Glutamatergic neuron (in vitro differentiated cells): ENCODE measurements around the gene PRIM2. TPM values are rescaled to one million over a fixed set of nuclear protein-coding genes. Genes with fewer than 3 reads are reported as not detected.
"Not testable (repeated sequence)": the region's sequence is repeated elsewhere in the genome, so short reads cannot be mapped to it uniquely, and the experiment has no call there.

Experiments
- DNase-seq: peaks from one replicate; pipeline ENCODE4 v3.0.0; 2022
- H3K27ac Mint-ChIP-seq: one replicate; pipeline ENCODE4 v1.8.0; 2020; ENCODE audit warnings: mild to moderate bottlenecking, mixed read lengths, inconsistent platforms; ENCODE audit not compliant: unreplicated experiment
- H3K27me3 Mint-ChIP-seq: one replicate; pipeline ENCODE4 v1.8.0; 2020; ENCODE audit warnings: mild to moderate bottlenecking, moderate library complexity, mixed read lengths, inconsistent platforms; ENCODE audit not compliant: unreplicated experiment
- H3K36me3 Mint-ChIP-seq: one replicate; pipeline ENCODE4 v1.8.0; 2020; ENCODE audit warnings: mild to moderate bottlenecking, mixed read lengths, inconsistent platforms; ENCODE audit not compliant: unreplicated experiment
- H3K4me1 Mint-ChIP-seq: one replicate; pipeline ENCODE4 v1.8.0; 2020; ENCODE audit warnings: mild to moderate bottlenecking, low read depth, mixed read lengths, inconsistent platforms; ENCODE audit not compliant: unreplicated experiment
- H3K4me3 Mint-ChIP-seq: one replicate; pipeline ENCODE4 v1.8.0; 2020; ENCODE audit warnings: mild to moderate bottlenecking, mixed read lengths, inconsistent platforms; ENCODE audit not compliant: unreplicated experiment
- H3K9me3 Mint-ChIP-seq: one replicate; pipeline ENCODE4 v1.8.0; 2020; ENCODE audit warnings: mild to moderate bottlenecking, moderate library complexity, mixed read lengths, inconsistent platforms; ENCODE audit not compliant: unreplicated experiment
- total RNA-seq: library from RNA; stranded (reverse); fragmentation: NEBNext Ultra II Directional; extraction: Animal tissue kit (Norgen Biotek cat#: 25700); gene quantifications from one replicate; pipeline ENCODE4 v1.2.1, GENCODE V29; 2021; ENCODE audit not compliant: unreplicated experiment
- TF ChIP-seq, protein P1 (sequence below): fragments of 200-600 bp; sonication (generic); IDR thresholded peaks from one replicate; pipeline ENCODE4 v1.5.0; 2021; ENCODE audit not compliant: partially characterized antibody, unreplicated experiment

The PRIM2 gene
- total RNA-seq, 1 donor from 2014 or later: 15.3 TPM

DNA sequence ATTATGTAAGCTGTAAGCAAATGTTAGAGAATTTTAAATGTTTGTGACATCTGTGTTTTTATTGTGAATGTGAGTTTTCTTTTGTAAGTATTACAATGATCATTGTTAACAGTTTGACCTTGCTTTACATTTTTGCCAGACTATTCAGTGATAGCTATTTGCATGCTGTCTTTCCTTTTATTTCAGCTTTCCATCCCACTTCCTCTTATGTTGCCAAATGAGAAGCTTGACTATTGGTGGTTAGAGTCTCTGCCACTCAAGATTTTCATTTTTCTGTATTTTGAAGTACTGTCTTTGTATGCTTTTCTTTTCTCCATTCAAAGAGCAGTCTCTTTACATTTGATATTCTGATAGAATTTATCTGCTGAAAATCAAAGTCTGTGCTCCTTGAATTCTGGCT is 104.1 kb downstream of the PRIM2 start:
- no peak overlapping the region for H3K27ac Mint-ChIP-seq
- no peak overlapping the region for H3K4me3 Mint-ChIP-seq
- H3K27me3 Mint-ChIP-seq: peaks cover 5% of the 10 kb centered on the region
- no peak for DNase-seq
- H3K36me3 Mint-ChIP-seq: no peaks in the 10 kb centered on the region
- peaks cover 6% of the 10 kb centered on the region for H3K4me1 Mint-ChIP-seq
- TF ChIP-seq, protein P1, sequence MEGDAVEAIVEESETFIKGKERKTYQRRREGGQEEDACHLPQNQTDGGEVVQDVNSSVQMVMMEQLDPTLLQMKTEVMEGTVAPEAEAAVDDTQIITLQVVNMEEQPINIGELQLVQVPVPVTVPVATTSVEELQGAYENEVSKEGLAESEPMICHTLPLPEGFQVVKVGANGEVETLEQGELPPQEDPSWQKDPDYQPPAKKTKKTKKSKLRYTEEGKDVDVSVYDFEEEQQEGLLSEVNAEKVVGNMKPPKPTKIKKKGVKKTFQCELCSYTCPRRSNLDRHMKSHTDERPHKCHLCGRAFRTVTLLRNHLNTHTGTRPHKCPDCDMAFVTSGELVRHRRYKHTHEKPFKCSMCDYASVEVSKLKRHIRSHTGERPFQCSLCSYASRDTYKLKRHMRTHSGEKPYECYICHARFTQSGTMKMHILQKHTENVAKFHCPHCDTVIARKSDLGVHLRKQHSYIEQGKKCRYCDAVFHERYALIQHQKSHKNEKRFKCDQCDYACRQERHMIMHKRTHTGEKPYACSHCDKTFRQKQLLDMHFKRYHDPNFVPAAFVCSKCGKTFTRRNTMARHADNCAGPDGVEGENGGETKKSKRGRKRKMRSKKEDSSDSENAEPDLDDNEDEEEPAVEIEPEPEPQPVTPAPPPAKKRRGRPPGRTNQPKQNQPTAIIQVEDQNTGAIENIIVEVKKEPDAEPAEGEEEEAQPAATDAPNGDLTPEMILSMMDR: no peak
- peaks cover 1% of the 10 kb centered on the region for H3K9me3 Mint-ChIP-seq

DNA sequence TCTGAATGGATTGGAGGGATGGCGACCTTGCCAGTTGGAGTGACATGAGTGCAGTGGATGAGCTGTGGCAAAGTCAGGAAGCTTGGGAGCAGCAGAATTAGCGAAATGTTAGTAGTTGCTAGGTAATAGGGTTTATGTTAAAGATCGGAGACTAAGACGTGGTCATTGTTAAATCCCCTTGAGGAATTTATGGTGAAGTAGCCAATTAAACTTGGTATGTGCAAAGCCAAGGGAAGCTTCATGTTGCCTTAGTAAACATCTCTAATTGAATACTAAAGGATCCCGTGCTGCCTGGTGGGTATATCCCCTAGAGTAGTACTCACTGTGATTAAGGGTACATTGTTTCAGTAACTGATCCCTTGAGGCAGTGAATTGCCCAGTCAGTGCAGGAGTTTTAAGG is 106.0 kb downstream of the PRIM2 start:
- Mint-ChIP-seq H3K27me3 (peaks cover 5% of the 10 kb centered on the region), H3K36me3 (no peaks in the 10 kb centered on the region), H3K4me3 (no peak overlapping the region), H3K9me3 (no peaks in the 10 kb centered on the region), H3K4me1 (peaks cover 6% of the 10 kb centered on the region), H3K27ac (no peak overlapping the region)
- TF ChIP-seq, protein P1: no peak
- no peak for DNase-seq

DNA sequence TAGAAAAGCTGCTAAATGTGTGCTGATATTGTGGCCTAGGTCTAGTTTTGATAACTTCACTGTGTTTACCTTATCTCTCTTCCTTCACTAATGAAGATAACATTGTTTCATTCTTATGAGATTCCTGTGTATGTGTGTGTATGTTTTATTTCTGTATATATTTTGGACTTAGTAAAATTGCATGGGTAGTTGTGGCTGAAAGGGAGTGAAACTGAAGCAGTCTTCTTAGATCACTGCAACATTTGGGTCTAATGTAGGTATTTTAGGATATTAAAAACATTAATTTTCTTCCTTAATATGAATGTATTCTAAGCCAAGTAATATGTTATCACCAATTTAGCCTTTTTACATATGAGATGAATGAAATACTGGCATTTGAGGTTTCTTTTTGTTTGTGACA is 114.3 kb downstream of the PRIM2 start:
- not testable (repeated sequence) for DNase-seq, H3K36me3 Mint-ChIP-seq, H3K4me1 Mint-ChIP-seq, H3K9me3 Mint-ChIP-seq, H3K27ac Mint-ChIP-seq, H3K27me3 Mint-ChIP-seq, H3K4me3 Mint-ChIP-seq

DNA sequence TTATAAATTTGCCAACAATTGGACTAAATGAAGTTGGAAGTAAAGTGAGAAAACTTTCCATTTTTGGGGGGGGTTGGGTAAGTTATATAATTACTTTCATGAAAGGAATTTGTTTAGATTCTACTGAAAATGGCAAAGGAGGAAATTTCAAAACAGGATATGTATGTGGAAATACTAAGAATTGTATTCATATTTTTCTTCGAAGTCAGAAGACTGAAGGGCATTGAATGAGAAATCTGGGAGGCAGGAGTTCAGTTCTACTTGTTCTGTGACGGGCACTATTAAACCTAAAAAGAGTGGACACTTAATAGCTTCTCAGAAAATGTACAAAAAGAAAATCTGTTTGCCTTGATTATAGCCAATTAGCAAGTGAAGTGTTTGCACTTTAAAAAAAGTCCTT is 114.7 kb downstream of the PRIM2 start:
- no peaks in the 10 kb centered on the region for H3K36me3 Mint-ChIP-seq
- DNase-seq: no peak
- H3K27ac Mint-ChIP-seq: no peak overlapping the region
- peaks cover 2% of the 10 kb centered on the region for H3K27me3 Mint-ChIP-seq
- H3K4me1 Mint-ChIP-seq: no peaks in the 10 kb centered on the region
- TF ChIP-seq, protein P1: no peak
- peaks cover 2% of the 10 kb centered on the region for H3K9me3 Mint-ChIP-seq
- H3K4me3 Mint-ChIP-seq: no peak overlapping the region

DNA sequence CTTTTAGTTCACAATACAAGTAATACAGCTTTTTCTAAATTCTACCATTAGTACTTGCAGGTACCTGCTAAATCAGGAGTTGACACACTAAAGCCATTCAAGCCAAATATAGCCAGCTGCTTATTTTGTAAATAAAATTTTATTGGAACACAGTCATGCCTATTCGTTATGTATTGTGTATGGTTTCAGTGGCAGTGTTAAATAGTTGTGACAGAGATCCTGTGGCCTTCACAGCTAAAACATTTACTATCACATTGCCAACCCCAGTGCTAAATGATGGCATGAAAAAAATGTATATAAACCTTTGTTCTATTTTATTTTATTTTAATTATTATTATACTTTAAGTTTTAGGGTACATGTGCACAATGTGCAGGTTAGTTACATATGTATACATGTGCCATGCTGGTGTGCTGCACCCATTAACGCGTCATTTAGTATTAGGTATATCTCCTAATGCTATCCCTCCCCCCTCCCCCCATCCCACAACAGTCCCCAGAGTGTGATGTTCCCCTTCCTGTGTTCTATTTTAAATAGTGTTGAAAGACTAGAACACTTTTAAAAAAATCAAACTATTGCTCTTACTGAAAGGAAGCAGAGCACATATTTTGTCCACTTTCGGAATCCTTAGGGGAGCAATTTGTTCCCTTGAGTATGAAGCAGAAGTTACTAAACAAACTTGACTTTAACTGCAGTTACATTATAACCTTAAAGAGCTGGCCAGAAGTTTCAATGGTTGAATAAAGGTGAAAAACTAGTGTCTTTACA is 115.7 kb downstream of the PRIM2 start:
- Mint-ChIP-seq H3K36me3 (no peaks in the 10 kb centered on the region), H3K27me3 (peaks cover 2% of the 10 kb centered on the region), H3K27ac (no peak overlapping the region), H3K4me1 (no peaks in the 10 kb centered on the region), H3K4me3 (no peak overlapping the region), H3K9me3 (peaks cover 2% of the 10 kb centered on the region)
- TF ChIP-seq, protein P1: no peak
- DNase-seq: no peak

DNA sequence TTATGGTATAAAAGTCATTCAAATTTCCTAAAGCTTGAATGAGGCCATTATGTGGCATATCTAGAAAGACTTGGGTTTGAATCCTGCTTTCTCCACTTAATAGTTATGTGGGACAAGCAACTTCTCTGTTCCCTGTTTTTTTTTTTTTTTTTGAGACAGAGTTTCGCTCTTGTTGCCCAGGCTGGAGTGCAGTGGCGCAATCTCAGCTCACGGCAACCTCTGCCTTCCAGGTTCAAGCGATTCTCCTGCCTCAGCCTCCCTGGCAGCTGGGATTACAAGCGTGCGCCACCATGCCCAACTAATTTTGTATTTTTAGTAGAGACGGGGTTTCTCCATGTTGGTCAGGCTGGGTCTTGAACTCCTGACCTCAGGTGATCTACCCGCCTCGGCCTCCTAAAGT is 116.4 kb downstream of the PRIM2 start:
- not testable (repeated sequence) for H3K4me3 Mint-ChIP-seq, H3K27me3 Mint-ChIP-seq, H3K27ac Mint-ChIP-seq, H3K36me3 Mint-ChIP-seq, H3K9me3 Mint-ChIP-seq, H3K4me1 Mint-ChIP-seq, DNase-seq
